Measurements from ENCODE around the gene GPBP1L1.

Gene GPBP1L1

GRCh38 chr1:45621895-45622523 lies 64.3 kb downstream of the GPBP1L1 start:
- DNase-seq (ENCODE audit: low read depth) = no peak
- no peak overlapping the region for H3K4me3 ChIP-seq (replicated peaks; ENCODE audit: low read depth, low read length)
- TF ChIP-seq CTCF (IDR thresholded peaks at IDR 0.05; ENCODE audit: low read length, missing control alignments) = no peak

GRCh38 chr1:45621501-45621836 lies 64.9 kb downstream of the GPBP1L1 start:
- TF ChIP-seq CTCF (IDR thresholded peaks at IDR 0.05; ENCODE audit: low read length, missing control alignments) = no peak
- no peak overlapping the region for H3K4me3 ChIP-seq (replicated peaks; ENCODE audit: low read depth, low read length)
- DNase-seq (ENCODE audit: low read depth) = no peak

GRCh38 chr1:45620588-45621500 lies 65.5 kb downstream of the GPBP1L1 start:
- H3K4me3 ChIP-seq (replicated peaks; ENCODE audit: low read depth, low read length) = no peak overlapping the region
- DNase-seq (ENCODE audit: low read depth) = no peak

GRCh38 chr1:45619149-45619921 lies 67.0 kb downstream of the GPBP1L1 start:
- H3K4me3 ChIP-seq (replicated peaks; ENCODE audit: low read depth, low read length) = no peak overlapping the region
- no peak for TF ChIP-seq CTCF (IDR thresholded peaks at IDR 0.05; ENCODE audit: low read length, missing control alignments)
- DNase-seq (ENCODE audit: low read depth) = no peak

More at GRCh38 chr1:45620588-45621500, 65.5 kb downstream of the GPBP1L1 start:
- TF ChIP-seq CTCF (IDR thresholded peaks at IDR 0.05; ENCODE audit: low read length, missing control alignments) = no peak

- peak; percentile 51 for DNase-seq (ENCODE audit: low read depth)
- no peak overlapping the region for H3K4me3 ChIP-seq (replicated peaks; ENCODE audit: low read depth, low read length)
- TF ChIP-seq CTCF (IDR thresholded peaks at IDR 0.05; ENCODE audit: low read length, missing control alignments) = no peak
Measured at GRCh38 chr1:45617618-45618017, 68.7 kb downstream of the GPBP1L1 start.

- no peak overlapping the region for H3K4me3 ChIP-seq (replicated peaks; ENCODE audit: low read depth, low read length)
- TF ChIP-seq CTCF (IDR thresholded peaks at IDR 0.05; ENCODE audit: low read length, missing control alignments) = no peak
- DNase-seq (ENCODE audit: low read depth) = no peak
Measured at GRCh38 chr1:45615885-45616284, 70.4 kb downstream of the GPBP1L1 start.

Measured in fibroblast of pulmonary artery (primary cell).